ENCODE measurements around the gene NPHP1. TPM values are rescaled to one million over a fixed set of nuclear protein-coding genes. Genes with fewer than 3 reads are reported as not detected.
"Not testable (repeated sequence)": the region's sequence is repeated elsewhere in the genome, so short reads cannot be mapped to it uniquely, and the experiment has no call there.

Gene NPHP1
- polyA plus RNA-seq, 3 donors: 14.6 to 17.4 (median 16.1) TPM

DNA sequence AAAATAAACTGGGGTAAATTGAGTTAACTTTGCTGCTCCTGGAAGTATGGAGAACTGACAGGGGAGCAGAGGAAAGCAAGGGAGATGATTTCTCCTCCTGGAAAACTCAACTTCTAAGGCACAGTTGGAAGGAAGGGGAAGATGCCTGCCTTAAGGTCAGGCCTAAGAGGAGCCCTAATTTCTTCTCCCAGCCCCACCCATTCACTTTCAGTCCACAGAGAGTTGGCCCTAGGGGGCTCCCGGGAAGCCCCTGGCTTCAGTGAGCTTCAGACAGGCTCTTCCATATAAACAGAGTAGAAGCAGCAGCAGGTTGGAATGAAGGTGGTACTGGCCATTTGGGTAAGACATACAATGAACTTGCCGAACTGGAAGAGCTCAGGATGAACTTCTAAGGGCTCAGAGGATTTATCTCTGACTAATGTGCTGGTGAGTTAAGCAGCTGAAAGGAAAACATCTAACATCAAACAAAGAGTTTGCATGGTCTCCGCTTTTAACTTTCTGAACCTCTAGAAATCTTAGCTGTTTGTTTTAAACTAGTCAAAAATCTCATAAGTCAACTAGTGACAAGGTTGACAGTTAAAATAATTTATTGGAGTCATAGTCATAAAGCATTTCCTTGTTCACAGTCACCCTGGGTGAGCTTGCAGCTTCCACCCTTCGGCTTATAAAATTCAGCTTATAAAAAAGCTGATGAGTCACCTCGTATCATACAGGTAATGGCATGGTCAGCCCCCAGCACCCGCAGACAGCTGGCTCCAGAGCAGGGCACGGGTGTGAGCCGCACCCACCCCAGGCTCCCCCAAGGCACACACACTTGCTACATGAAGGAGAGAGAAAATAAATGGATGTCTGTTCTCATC lies 99.0 kb downstream of the NPHP1 start:
- no peak for DNase-seq (ENCODE audit: low read depth in 3 of 3, low spot score in 2 of 3)

DNA sequence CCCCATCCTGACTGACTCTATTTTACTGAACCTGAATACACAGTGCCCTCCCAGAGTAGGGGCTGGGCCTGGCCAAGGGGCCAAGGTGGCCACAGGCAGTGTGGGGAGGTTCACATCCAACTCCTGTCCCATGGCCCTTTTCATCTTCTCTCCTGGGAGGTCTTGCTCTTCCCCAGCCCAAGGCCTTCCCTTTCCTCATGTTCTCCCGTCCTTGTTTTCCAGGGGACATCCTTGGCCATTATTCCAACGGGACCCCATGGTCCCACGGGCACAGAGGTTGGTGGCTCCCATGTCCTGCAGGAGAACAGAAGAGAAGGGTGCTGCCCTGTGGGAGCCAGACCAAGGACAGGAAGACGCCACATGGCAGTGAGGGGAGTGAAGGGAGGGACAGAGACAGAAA lies 99.6 kb downstream of the NPHP1 start:
- DNase-seq (ENCODE audit: low read depth in 3 of 3, low spot score in 2 of 3): no peak

DNA sequence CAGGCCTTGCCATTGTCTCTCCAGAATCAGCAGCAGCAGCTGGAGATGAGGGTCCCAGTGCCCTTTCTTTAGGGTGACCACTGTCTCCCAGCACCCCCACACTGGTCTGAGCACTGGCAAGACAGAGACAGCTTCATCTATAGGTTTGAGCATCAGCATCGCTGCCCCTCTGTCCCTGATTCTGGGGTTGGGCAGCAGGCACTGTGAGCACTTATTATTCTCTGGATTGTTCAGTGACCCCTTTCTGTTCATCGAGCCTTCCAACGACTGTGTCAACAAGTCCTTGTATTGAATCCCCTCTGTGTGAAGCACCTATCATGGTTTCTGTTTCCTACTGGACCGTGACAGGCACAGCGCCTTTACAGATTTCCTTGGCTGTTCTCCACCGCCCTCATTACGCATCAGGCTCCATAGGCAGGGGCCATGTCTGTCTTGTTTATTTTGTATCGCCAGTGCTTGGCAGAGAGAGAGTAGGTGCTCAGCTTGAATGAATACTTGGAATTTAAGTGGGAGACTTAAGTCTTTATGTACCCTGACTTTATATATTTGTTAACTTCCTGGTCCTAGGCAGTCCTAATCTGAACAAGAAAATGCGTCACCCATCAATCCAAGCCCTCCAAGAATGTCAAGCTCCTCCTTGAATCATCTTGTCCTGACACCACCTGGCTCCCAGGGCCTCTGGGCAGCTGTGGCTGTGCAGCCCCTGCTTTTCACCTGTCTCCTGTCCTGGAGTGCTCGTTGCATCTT lies 100.6 kb downstream of the NPHP1 start:
- DNase-seq (ENCODE audit: low read depth in 3 of 3, low spot score in 2 of 3): no peak

DNA sequence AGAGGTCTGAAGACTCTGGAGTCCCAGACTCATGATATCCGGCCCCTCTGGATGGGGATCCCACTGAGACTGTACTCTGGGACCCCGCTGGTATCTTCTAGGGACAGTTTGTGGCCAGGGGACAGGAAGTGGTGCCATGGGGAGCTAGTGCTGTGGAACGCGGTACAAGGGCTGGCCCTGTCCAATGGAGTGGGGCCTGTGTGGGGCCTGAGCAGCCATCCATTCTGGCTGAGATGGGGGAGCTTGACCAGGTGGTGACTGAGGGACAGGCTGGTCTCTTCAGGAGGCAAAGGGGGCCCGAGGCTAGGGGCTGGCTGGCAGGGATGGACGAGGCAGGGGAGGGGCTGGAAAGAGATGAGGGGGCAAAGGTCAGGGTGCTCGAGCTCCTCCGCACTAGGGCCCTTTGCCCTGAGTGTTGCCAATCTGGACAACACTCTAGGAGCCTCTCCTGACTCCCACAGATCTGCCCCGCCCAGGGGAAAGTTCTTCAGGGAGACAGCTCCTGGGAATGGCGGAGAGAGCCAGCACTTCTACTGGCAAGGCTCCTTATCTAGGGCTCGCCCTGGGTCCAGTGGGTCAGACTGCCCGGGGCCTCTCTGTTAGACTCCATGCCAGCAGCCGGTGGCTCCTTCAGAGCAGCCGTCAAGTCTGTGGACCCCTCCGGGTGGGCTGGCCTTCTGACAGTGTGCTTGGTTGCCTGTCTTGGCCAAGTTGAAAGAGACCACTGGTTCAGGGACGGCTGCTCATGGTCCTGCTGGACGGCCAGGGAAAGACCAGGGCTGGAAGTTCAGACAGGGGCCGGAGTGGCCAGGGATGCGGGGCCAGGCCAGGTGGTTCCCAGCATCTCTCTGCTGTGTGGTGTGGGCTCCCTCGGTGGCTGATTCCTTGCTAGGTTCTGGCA lies 101.5 kb downstream of the NPHP1 start:
- no peak for DNase-seq (ENCODE audit: low read depth in 3 of 3, low spot score in 2 of 3)

GRCh38 chr2:110101901-110102803 lies 102.7 kb downstream of the NPHP1 start:
- no peak for DNase-seq (ENCODE audit: low read depth in 3 of 3, low spot score in 2 of 3)

DNA sequence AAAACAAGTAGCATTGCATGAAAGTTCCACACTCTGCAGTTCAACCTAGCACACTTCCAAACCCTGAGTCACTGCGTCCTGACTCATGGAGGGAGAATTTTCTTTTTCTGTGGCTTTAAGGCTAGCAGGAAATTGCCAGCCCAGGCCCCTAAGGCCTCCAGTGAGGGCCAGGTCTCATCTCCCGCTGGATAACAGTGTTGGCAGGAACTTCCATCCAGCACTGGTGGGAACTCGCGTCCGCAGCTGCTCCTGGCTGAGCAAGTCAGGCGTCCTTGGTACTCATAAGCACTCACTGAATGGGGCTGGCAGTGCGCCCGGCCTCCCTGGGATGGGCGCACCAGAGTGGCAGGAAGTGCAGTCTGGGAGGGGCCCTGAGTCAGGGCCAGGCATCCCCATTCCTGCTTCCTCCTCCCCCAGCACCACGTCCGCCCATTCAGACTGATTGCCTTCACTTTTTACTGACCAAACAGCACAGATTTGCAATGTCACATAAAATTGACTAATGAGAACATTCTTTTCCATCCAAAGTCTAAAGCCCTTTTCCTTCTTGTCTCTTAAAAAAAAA lies 103.5 kb downstream of the NPHP1 start:
- peak in 2 of 3 donors; percentile 32 to 45 for DNase-seq (ENCODE audit: low read depth in 3 of 3, low spot score in 2 of 3)

DNA sequence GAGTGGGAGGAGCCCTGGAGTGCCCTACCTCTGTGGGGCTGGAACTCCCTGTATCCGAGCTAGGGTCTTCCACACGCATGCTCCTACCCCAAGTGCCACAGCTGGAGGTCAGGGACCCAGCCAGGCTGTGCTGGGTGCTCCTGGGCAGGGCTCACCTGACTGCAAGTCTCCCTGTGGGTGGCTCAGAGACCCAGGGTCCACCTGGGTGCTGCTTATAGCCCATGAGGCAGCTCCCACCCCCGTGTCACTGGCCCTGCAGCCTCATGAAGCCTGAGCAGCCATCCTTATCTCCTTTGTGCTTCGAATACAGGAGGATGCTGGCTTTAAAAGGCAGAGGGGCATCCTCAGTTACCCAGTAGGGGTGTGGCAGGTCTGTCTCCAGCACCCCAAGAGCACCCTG lies 103.9 kb downstream of the NPHP1 start:
- DNase-seq (ENCODE audit: low read depth in 3 of 3, low spot score in 2 of 3): not testable (repeated sequence)

GRCh38 chr2:110100480-110100879 lies 104.3 kb downstream of the NPHP1 start:
- no peak for DNase-seq (ENCODE audit: low read depth in 3 of 3, low spot score in 2 of 3)

DNA sequence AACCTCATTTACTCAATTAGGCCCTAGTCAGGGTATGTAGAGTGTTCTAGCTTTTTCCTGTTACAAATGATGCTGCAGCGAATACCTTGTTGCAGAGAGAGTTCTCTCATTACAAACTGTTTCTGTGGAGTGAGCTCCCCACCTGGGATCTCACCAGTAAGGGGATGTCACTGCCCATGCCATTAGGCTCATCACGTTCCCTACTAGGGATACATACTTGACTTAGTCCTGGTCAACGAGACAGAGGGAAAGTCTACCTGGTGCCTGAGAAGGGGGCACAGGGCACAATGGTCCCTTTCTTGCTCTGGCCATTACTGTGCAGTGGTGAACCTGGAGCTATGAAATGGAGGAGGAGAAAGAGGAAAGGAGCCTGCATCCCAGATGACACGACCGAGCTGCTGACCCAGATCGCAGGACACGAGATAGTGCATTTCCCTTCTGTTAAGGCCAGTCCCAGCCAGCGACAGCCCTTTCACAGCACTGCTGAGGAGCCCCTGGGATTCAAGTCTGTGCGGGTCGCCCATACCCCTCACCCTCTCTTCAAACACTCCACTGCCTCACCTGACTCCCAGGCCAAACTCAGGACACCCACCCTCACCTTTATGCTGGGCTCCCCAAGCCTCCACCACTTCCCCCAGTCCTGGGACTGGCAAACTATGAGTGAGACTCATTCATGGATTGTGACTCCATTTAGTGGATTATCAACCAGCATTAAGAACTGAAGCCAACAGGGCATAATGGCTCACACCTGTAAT lies 105.2 kb downstream of the NPHP1 start:
- no peak for DNase-seq (ENCODE audit: low read depth in 3 of 3, low spot score in 2 of 3)

DNA sequence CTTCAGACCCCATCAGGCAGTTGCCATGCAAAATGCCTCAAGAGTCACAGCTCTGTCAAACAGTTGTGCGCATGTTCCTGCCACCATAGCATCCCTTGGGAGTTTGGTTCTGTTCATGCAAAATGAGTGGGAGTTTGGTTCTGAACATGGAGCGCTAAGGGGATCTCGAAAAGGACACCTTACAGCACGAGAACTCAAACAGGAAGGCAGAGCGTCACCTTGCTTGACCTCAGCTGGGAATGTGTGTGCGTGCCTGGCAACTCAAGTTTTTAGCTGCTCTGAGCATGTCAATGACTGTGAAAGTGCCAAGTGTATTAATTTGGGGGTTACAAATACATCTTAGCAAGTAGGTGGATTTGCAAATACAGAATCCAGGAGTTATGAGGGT lies 105.8 kb downstream of the NPHP1 start:
- no peak for DNase-seq (ENCODE audit: low read depth in 3 of 3, low spot score in 2 of 3)

GRCh38 chr2:110097506-110098220 lies 107.2 kb downstream of the NPHP1 start:
- no peak for DNase-seq (ENCODE audit: low read depth in 3 of 3, low spot score in 2 of 3)

DNA sequence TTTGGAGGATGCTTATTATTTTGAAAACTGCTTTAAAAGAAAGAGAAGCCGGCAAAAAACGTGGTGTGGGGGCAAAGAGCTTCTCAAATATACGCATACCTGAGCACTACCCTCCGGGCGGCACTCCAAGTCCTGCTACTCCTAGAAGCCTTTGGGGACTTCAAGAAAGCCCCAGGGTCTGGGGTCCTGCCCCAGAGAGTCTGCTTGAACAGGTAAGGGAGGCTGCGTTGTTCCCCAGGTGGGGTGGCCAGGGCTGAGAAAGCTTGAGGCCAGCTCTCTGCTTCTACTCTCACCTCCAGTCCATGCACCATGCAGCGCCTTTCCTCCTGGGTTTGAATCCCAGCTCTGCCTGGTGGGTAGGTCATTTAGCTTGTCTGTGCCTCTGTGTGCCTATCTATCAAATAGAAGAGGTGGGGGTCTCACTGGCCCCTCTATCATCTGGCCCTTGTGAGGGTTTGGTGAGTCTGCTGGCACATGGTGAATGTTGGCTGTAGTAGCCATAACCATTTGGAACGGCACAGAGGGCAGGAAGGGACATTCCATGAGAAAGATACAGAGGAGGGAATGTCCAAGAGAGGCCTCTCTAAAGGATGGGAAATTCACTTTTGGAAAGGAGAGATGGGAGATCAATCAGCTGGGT lies 108.7 kb downstream of the NPHP1 start:
- no peak for DNase-seq (ENCODE audit: low read depth in 3 of 3, low spot score in 2 of 3)

DNA sequence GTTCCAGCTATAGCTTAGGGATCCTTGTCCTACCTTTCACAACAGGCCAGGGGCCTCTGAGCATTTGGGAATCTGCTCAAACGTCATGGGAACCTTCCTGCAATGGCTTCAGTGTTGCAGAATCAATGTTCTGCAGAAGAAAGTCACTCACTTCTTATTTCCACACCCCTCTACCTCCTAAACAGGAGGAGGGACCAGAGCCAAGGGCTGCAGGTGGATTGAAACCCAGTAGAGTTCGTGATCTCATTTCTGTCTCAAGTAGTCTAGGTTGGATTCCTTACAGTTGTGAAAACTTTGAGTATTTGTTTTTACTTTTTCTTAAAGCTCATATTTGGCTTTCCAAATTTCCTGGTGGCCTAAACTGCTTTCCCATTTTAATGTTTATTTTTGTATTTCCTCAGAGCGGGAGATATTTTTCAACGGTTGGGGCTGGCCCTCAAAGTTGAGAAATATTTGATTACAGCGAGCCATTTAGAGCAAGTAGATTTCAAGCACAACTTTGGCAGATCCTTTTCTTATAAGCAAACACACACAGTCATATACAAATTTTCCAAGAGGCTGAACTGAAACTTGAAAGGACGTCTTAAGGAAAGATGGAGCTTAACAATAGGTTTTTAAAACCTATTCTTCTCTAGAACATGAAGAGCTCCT lies 109.8 kb downstream of the NPHP1 start:
- DNase-seq (ENCODE audit: low read depth in 3 of 3, low spot score in 2 of 3): not testable (repeated sequence)

DNA sequence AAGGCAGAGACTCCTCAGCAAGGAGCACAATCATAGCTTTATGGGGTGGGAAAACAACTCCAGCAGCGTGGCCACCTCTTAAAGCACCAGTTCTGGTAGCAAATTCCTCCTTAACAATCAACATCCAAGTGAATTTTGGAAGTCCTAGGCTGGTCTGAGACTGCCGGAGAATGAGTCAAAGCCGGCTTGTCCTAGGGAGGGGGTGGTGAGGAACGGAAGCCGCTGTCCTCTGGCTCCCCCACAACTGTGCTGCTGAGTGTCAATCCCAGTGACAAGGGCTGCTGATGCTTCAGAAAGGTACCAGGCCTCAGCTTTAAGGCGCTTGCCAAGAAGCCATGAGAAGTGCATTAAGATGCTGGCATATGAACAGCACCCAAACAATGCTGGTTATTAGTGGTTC lies 110.9 kb downstream of the NPHP1 start:
- not testable (repeated sequence) for DNase-seq (ENCODE audit: low read depth in 3 of 3, low spot score in 2 of 3)

GRCh38 chr2:110090164-110090563 lies 114.6 kb downstream of the NPHP1 start:
- DNase-seq (ENCODE audit: low read depth in 3 of 3, low spot score in 2 of 3): not testable (repeated sequence)

DNA sequence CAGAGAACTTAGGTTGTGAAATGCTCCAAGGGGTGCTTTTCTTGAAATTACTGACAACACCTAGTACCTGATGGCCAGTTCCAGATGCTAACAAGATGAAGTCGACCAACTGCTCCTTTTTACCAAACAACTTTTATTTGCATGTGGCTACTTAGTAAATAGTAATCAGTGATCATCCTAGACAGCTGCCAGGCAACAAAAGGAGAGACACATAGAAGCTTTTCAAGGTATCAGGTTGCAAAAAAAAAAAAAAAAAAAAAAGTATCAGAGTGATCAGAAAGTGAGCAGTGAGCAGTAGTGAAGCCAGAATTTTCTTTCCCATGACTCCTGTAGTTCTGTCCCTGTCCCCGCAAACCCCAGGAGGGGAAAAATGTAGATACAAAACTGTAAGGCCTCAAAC lies 121.1 kb downstream of the NPHP1 start:
- DNase-seq (ENCODE audit: low read depth in 3 of 3, low spot score in 2 of 3): not testable (repeated sequence)

DNA sequence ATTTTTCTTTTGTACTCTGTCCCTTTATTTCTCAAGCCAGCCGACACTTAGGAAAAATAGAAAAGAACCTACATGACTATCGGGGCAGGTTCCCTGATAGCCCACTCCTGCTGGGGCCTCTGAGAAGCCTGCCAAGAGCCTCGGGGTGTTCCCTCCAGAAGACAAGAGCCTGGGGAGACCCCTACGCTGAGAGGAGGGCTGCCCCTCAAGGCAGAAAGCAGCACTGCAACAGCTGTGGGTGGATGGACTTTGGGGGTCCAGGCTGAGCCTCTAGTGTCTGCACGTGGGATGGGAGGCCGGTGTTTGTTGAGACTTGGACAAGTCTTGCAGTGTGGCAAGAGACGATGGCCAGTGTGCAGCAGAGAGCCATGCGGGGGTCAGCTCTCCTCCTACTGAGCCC lies 121.7 kb downstream of the NPHP1 start:
- not testable (repeated sequence) for DNase-seq (ENCODE audit: low read depth in 3 of 3, low spot score in 2 of 3)
